ENCODE data around the gene CDK5R1. TPM values are rescaled to one million over a fixed set of nuclear protein-coding genes. Genes with fewer than 3 reads are reported as not detected.

The CDK5R1 gene
- total RNA-seq, 1 donor from 2014 or later, result 34.1 TPM

DNA sequence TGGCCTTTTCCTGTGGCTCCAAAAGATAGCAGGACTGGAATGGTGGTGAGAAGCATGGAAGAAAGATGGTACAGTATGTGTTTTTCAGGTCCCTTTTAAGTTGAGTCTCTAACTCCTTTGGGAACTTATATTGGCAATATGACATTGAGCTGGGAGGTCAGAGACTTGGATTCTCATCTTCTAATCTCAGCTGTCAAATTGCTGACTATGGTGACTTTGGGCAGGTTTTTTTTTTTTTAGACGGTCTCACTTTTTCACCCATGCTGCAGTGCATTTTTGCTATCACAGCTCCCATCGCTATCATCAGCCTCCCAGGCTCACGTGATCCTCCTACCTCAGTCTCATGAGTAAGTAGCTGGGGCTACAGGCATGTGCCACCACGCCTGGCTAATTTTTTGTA is 15.1 kb upstream of the CDK5R1 start:
- peaks cover 34% of the 10 kb centered on the region for H3K36me3 Mint-ChIP-seq (ENCODE audit: low read depth)

DNA sequence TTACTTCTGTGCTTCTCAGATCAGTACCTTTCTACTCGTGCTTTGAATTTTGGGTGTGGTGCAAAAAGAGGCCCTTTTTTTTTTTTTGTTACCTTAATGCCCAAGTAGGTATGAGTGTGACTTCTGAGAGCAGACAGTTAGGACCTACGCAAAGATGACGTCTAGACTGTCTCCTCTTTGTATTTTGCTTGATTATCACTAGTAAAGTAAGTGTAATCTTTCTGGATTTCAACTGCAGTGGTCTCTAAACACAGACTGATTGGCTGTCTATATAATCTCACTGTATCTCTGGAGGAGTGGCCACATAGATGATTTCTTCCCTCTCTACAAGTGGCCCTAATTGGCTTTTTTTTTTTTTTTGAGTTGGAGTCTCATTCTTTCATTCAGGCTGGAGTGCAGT is 11.5 kb upstream of the CDK5R1 start:
- no peaks in the 10 kb centered on the region for H3K9me3 Mint-ChIP-seq
- H3K4me1 Mint-ChIP-seq, result no peaks in the 10 kb centered on the region
- H3K27ac Mint-ChIP-seq (ENCODE audit: unreplicated experiment), result peak overlapping the region; percentile 91
- no peak for DNase-seq (ENCODE audit: low read depth, low spot score)
- no peak overlapping the region for H3K4me3 Mint-ChIP-seq
- H3K36me3 Mint-ChIP-seq (ENCODE audit: low read depth), result peaks cover 16% of the 10 kb centered on the region
- TF ChIP-seq, protein P1, sequence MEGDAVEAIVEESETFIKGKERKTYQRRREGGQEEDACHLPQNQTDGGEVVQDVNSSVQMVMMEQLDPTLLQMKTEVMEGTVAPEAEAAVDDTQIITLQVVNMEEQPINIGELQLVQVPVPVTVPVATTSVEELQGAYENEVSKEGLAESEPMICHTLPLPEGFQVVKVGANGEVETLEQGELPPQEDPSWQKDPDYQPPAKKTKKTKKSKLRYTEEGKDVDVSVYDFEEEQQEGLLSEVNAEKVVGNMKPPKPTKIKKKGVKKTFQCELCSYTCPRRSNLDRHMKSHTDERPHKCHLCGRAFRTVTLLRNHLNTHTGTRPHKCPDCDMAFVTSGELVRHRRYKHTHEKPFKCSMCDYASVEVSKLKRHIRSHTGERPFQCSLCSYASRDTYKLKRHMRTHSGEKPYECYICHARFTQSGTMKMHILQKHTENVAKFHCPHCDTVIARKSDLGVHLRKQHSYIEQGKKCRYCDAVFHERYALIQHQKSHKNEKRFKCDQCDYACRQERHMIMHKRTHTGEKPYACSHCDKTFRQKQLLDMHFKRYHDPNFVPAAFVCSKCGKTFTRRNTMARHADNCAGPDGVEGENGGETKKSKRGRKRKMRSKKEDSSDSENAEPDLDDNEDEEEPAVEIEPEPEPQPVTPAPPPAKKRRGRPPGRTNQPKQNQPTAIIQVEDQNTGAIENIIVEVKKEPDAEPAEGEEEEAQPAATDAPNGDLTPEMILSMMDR (conservative IDR thresholded peaks at IDR 0.05), result no peak
- H3K27me3 Mint-ChIP-seq (ENCODE audit: low read depth), result no peaks in the 10 kb centered on the region

More for the DNA sequence above, 15.1 kb upstream of the CDK5R1 start:
- no peak overlapping the region for H3K4me3 Mint-ChIP-seq
- no peaks in the 10 kb centered on the region for H3K4me1 Mint-ChIP-seq
- no peak for DNase-seq (ENCODE audit: low read depth, low spot score)
- H3K27ac Mint-ChIP-seq (ENCODE audit: unreplicated experiment), result no peak overlapping the region
- TF ChIP-seq, protein P1 (conservative IDR thresholded peaks at IDR 0.05), result no peak
- no peaks in the 10 kb centered on the region for H3K27me3 Mint-ChIP-seq (ENCODE audit: low read depth)
- H3K9me3 Mint-ChIP-seq, result no peaks in the 10 kb centered on the region

DNA sequence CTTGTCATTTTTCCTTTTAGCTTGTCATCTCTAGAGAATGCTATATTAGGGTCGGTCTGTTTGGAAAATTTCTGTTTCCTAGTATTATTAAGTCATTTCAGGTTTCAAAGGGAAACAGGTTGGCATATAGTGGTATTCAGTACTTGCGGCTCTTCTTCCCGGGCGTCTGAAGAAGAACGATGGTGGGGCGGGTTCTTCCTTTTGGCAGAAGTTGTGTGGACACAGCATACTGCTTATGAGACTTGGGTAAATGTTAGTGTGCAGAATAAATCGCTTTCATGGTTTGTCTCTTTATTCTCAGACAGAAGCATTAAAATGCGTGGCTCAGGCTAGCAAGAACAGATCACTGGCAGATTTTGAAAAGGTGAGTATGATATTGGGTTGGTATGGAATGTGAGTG is 9.6 kb upstream of the CDK5R1 start:
- no peak for DNase-seq (ENCODE audit: low read depth, low spot score)
- no peak overlapping the region for H3K27ac Mint-ChIP-seq (ENCODE audit: unreplicated experiment)
- H3K9me3 Mint-ChIP-seq, result no peaks in the 10 kb centered on the region
- H3K27me3 Mint-ChIP-seq (ENCODE audit: low read depth), result no peaks in the 10 kb centered on the region
- TF ChIP-seq, protein P1 (conservative IDR thresholded peaks at IDR 0.05), result no peak
- H3K4me3 Mint-ChIP-seq, result no peak overlapping the region
- H3K4me1 Mint-ChIP-seq, result no peaks in the 10 kb centered on the region
- peaks cover 10% of the 10 kb centered on the region for H3K36me3 Mint-ChIP-seq (ENCODE audit: low read depth)

DNA sequence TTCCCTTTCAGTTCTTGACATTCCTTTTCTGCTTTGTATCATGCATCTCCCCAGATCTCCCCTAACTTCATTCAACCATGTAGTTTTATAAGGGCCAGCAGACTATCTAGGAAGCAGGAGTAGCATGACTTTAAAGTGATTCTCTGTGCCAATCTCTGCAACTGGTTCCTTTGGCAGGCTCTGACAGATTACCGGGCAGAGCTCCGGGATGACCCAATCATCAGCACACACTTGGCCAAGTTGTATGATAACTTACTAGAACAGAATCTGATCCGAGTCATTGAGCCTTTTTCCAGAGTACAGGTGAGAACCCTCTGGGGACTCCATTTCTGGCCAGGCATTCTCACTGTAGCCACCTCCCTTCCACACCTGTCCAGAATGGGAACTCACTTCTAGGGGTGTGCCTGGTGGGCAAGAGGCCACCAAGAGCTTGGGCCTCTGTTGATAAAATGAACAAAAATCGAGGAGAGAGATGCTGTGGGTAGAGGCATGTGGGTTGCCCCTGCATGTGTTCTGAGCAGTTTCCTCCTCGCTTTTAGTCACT is 7.6 kb upstream of the CDK5R1 start:
- peaks cover 5% of the 10 kb centered on the region for H3K36me3 Mint-ChIP-seq (ENCODE audit: low read depth)
- H3K4me3 Mint-ChIP-seq, result no peak overlapping the region
- peak overlapping the region; percentile 1 for H3K27ac Mint-ChIP-seq (ENCODE audit: unreplicated experiment)
- no peaks in the 10 kb centered on the region for H3K9me3 Mint-ChIP-seq
- H3K27me3 Mint-ChIP-seq (ENCODE audit: low read depth), result no peaks in the 10 kb centered on the region
- no peak for DNase-seq (ENCODE audit: low read depth, low spot score)
- H3K4me1 Mint-ChIP-seq, result peaks cover 15% of the 10 kb centered on the region
- TF ChIP-seq, protein P1 (conservative IDR thresholded peaks at IDR 0.05), result no peak

DNA sequence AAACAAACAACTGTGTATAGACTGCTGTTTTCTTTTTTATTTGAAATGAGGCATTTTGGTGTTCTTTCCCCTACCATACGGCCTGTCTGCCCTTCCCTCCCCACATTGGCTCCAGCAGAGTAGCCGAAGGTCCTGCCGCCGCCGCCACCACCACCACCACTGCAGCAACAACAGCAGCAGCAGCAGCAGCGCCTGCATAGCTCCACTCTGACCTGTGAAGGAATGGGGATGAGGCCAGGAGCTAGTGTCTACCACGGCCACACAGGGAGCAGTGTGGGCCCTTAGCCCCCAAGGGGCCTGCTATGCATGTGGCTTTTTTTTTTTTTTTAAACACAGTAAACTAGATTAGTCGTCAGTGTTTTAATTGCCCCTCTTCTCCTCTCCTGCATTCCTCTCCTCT is 5.6 kb upstream of the CDK5R1 start:
- H3K27ac Mint-ChIP-seq (ENCODE audit: unreplicated experiment), result no peak overlapping the region
- peaks cover 26% of the 10 kb centered on the region for H3K4me1 Mint-ChIP-seq
- no peaks in the 10 kb centered on the region for H3K36me3 Mint-ChIP-seq (ENCODE audit: low read depth)
- no peaks in the 10 kb centered on the region for H3K27me3 Mint-ChIP-seq (ENCODE audit: low read depth)
- DNase-seq (ENCODE audit: low read depth, low spot score), result no peak
- TF ChIP-seq, protein P1 (conservative IDR thresholded peaks at IDR 0.05), result no peak
- H3K9me3 Mint-ChIP-seq, result no peaks in the 10 kb centered on the region
- H3K4me3 Mint-ChIP-seq, result no peak overlapping the region
